DND-41 (cell line): ENCODE measurements around the gene TUBB6.

Experiments used
- ATAC-seq: fragments of 200-7000 bp; cut with Tn5 transposase; 3 replicates; pipeline ENCODE4 v1.9.1; 2021; ENCODE audit warnings: low read depth; ENCODE audit not compliant: insufficient read depth
- DNase-seq: peaks from one replicate; pipeline ENCODE4 v3.0.0-alpha.2; 2020
- H2AFZ ChIP-seq: 2 replicates; pipeline ENCODE4 v1.6.0; 2012; ENCODE audit warnings: low read depth, low read length
- H3K27ac ChIP-seq: 2 replicates; pipeline ENCODE4 v1.5.1; 2012; ENCODE audit warnings: low read length, inconsistent platforms
- H3K27me3 ChIP-seq: fragments of 200-600 bp; sonication (generic); 2 replicates; pipeline ENCODE4 v1.6.0; 2012; ENCODE audit warnings: low read length, mild to moderate bottlenecking, inconsistent platforms; ENCODE audit not compliant: insufficient read depth, poor library complexity
- H3K36me3 ChIP-seq: 2 replicates; pipeline ENCODE4 v1.5.1; 2012; ENCODE audit warnings: low read length, inconsistent platforms; ENCODE audit not compliant: insufficient read depth
- H3K4me1 ChIP-seq: 2 replicates; pipeline ENCODE4 v1.5.1; 2012; ENCODE audit warnings: mild to moderate bottlenecking, low read length; ENCODE audit not compliant: insufficient read depth
- H3K4me2 ChIP-seq: 2 replicates; pipeline ENCODE4 v1.6.0; 2012; ENCODE audit warnings: mild to moderate bottlenecking, moderate library complexity, low read length, inconsistent platforms; ENCODE audit not compliant: insufficient read depth
- H3K4me3 ChIP-seq, 2 experiments: fragments of 200-600 bp in 1 of 2; shearing (Covaris generic) in 1 of 2; 2 replicates each; pipeline ENCODE4 v1.5.1; 2012 to 2016; ENCODE audit warnings: inconsistent platforms in 2 of 2, low read length in 2 of 2, mild to moderate bottlenecking in 2 of 2, low read depth in 1 of 2, moderate library complexity in 1 of 2
- H3K79me2 ChIP-seq: 2 replicates; pipeline ENCODE4 v1.6.0; 2012; ENCODE audit warnings: low read length, inconsistent platforms; ENCODE audit not compliant: insufficient read depth
- H3K9ac ChIP-seq: 2 replicates; pipeline ENCODE4 v1.6.0; 2012; ENCODE audit warnings: low read depth, mild to moderate bottlenecking, inconsistent platforms, low read length, moderate library complexity
- H3K9me3 ChIP-seq: 2 replicates; pipeline ENCODE4 v1.5.1; 2012; ENCODE audit warnings: low read length, moderate library complexity, mild to moderate bottlenecking, inconsistent platforms; ENCODE audit not compliant: insufficient read depth, severe bottlenecking
- H4K20me1 ChIP-seq: 2 replicates; pipeline ENCODE4 v1.6.0; 2012; ENCODE audit warnings: low read length; ENCODE audit not compliant: insufficient read depth
- CTCF ChIP-seq: IDR thresholded peaks from 2 replicates; pipeline ENCODE4 v1.5.1; 2012; ENCODE audit warnings: borderline replicate concordance, low read length, moderate library complexity, mild to moderate bottlenecking; ENCODE audit not compliant: poor library complexity, severe bottlenecking; ENCODE audit errors: extremely low read depth
- EZH2 ChIP-seq: IDR thresholded peaks from 3 replicates; pipeline ENCODE4 v1.6.1; 2012; ENCODE audit warnings: borderline replicate concordance, low read depth, mild to moderate bottlenecking, moderate library complexity, low read length, inconsistent platforms; ENCODE audit not compliant: severe bottlenecking

TUBB6 gene

GRCh38 chr18:12328179-12328823 is 20.3 kb downstream of the TUBB6 start:
- peaks cover 59% of the 10 kb centered on the region for H3K36me3 ChIP-seq
- DNase-seq = no peak
- H3K9ac ChIP-seq = no peak overlapping the region
- no peak overlapping the region for H3K27ac ChIP-seq
- no peaks in the 10 kb centered on the region; the same call in none of the 2 replicates for H4K20me1 ChIP-seq
- no peaks in the 10 kb centered on the region for H3K4me1 ChIP-seq
- ATAC-seq = no peak
- H2AFZ ChIP-seq = no peak overlapping the region
- no peaks in the 10 kb centered on the region for H3K9me3 ChIP-seq
- H3K79me2 ChIP-seq = no peaks in the 10 kb centered on the region
- H3K4me2 ChIP-seq = no peak overlapping the region
- TF ChIP-seq EZH2 (no peak), CTCF (no peak)
- H3K4me3 ChIP-seq = no peak overlapping the region
- H3K27me3 ChIP-seq = no peaks in the 10 kb centered on the region

GRCh38 chr18:12329125-12329698 is 21.2 kb downstream of the TUBB6 start:
- TF ChIP-seq EZH2 (no peak), CTCF (no peak)
- ATAC-seq = no peak
- no peaks in the 10 kb centered on the region for H3K27me3 ChIP-seq
- no peak overlapping the region for H3K4me2 ChIP-seq
- H3K4me1 ChIP-seq = no peaks in the 10 kb centered on the region
- no peak overlapping the region for H3K9ac ChIP-seq
- DNase-seq = no peak
- H3K27ac ChIP-seq = no peak overlapping the region
- H4K20me1 ChIP-seq = no peaks in the 10 kb centered on the region; the same call in none of the 2 replicates
- no peaks in the 10 kb centered on the region for H3K79me2 ChIP-seq
- no peak overlapping the region for H3K4me3 ChIP-seq
- peaks cover 68% of the 10 kb centered on the region for H3K36me3 ChIP-seq
- no peak overlapping the region for H2AFZ ChIP-seq
- H3K9me3 ChIP-seq = no peaks in the 10 kb centered on the region

- H3K9me3 ChIP-seq = no peaks in the 10 kb centered on the region
- no peak for TF ChIP-seq EZH2
- no peak for TF ChIP-seq CTCF
- H3K27me3 ChIP-seq = no peaks in the 10 kb centered on the region
- H2AFZ ChIP-seq = no peak overlapping the region
- no peaks in the 10 kb centered on the region for H3K4me1 ChIP-seq
- no peak overlapping the region for H3K9ac ChIP-seq
- no peak overlapping the region for H3K27ac ChIP-seq
- DNase-seq = no peak
- H3K36me3 ChIP-seq = peaks cover 72% of the 10 kb centered on the region
- H3K4me2 ChIP-seq = no peak overlapping the region
- H4K20me1 ChIP-seq = no peaks in the 10 kb centered on the region; the same call in none of the 2 replicates
- no peak overlapping the region for H3K4me3 ChIP-seq
- H3K79me2 ChIP-seq = no peaks in the 10 kb centered on the region
- ATAC-seq = no peak
Observed at GRCh38 chr18:12330766-12331165, 22.7 kb downstream of the TUBB6 start.
